Stimulated activated naive CD8-positive, alpha-beta T cell treated with anti-CD3 and anti-CD28 coated beads, Interleukin-15, Interleukin-2, amounts not matched to agents 100 U/mL and 50 U/mL, for 24 hours (primary cell): ENCODE results near the gene C17orf78.
"Not testable (repeated sequence)": the region's sequence is repeated elsewhere in the genome, so short reads cannot be mapped to it uniquely, and the experiment has no call there.

ENCODE experiments used
- ATAC-seq: fragments of 150-1000 bp; cut with Tn5 transposase; one replicate; pipeline ENCODE4 v1.10.0; 2021
- DNase-seq: peaks from one replicate; pipeline ENCODE4 v3.0.0; 2021

C17orf78 gene

DNA sequence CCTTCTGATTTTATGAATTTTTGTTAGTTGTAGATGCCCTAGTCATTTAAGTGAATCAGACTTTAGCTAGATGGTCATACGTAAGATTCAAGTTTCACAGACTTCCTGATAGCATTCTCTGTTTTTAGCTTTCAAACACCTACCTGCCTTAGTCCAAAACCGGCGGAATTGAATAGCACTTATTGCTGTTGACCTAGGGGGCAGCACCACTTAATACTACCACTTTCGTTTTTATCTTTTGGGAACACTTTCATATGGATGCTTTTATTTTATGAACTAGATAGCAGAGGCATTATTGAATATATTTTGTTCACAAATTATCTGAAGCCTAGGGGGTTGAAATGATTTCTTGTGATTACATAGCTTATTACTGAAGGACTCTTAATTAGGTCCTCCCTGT, 62.4 kb downstream of the C17orf78 start:
- DNase-seq (no peak), ATAC-seq (no peak)

DNA sequence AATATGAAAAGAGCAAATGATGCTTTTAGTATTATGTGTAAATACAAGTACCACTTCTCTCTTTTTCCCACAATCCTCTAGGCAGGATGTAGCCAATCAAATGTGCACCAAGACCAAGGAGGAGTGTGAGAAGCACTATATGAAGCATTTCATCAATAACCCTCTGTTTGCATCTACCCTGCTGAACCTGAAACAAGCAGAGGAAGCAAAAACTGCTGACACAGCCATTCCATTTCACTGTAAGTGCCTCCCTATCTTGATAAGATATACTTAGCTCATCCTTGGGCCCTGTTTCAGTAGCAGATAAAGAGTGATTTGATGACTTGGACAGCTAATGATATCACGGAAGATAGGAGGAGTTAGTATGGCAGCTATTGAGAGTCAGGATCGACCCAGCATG, 64.6 kb downstream of the C17orf78 start:
- no peak for DNase-seq
- no peak for ATAC-seq

DNA sequence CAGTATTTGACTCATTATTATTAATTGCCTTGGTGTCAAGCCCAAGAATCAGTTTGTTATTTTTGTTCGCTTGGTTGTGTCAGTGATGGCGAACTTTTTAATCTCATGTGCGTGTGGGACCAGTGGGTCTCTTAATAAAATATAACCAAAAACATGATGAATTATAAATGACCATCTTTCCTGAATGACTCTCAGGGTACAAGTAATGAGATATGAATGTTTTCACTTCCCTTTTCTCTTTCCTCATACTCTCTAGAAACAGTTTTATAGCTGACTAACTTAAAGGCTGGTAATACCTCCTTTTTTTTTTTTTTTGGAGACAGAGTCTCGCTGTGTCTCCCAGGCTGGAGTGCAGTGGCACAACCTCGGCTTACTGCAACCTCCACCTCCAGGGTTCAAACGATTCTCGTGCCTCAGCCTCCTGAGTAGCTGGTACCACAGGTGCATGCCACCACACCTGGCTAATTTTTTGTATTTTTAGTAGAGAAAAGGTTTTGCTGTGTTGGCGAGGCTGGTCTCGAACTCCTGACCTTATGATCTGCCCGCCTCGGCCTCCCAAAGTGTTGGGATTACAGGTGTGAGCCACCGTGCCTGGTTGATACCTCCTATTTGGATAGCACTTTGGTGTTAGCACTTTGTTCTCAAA, 65.7 kb downstream of the C17orf78 start:
- not testable (repeated sequence) for DNase-seq, ATAC-seq
